DMS79 (cell line): ENCODE results near the gene LSG1.

Source experiments
- DNase-seq: peaks from one replicate; lab custom pipeline; 2025; lab: John Stamatoyannopoulos, UW

LSG1 gene

GRCh38 chr3:194686816-194687637 is 15.0 kb upstream of the LSG1 start:
- DNase-seq: peak; percentile 46

- no peak for DNase-seq
These were observed 14.4 kb upstream of the LSG1 start for GRCh38 chr3:194686414-194686815.

GRCh38 chr3:194685718-194686413 is 13.9 kb upstream of the LSG1 start, which contains the start of gene FAM43A:
Gene FAM43A (plus strand): TSS chr3:194685883. CDS start chr3:194686827, 944 bp downstream.
- DNase-seq: peak; percentile 88

- DNase-seq: no peak
These were observed 13.2 kb upstream of the LSG1 start for GRCh38 chr3:194685065-194685717.

- DNase-seq: no peak
These were observed 11.4 kb upstream of the LSG1 start for GRCh38 chr3:194683380-194683779.

GRCh38 chr3:194682694-194683310 is 10.8 kb upstream of the LSG1 start:
- peak; percentile 85 for DNase-seq

GRCh38 chr3:194682189-194682693 is 10.2 kb upstream of the LSG1 start:
- no peak for DNase-seq

- DNase-seq: no peak
These were observed 9.1 kb upstream of the LSG1 start for GRCh38 chr3:194680888-194681615.

- no peak for DNase-seq
These were observed 4.5 kb upstream of the LSG1 start for GRCh38 chr3:194676471-194676870.

- no peak for DNase-seq
These were observed 3.7 kb upstream of the LSG1 start for GRCh38 chr3:194675680-194676079.

- no peak for DNase-seq
These were observed 3.2 kb upstream of the LSG1 start for GRCh38 chr3:194675081-194675640.

- DNase-seq: no peak
These were observed 1.8 kb upstream of the LSG1 start for GRCh38 chr3:194673761-194674160.

GRCh38 chr3:194672876-194673275 is 885 bp upstream of the LSG1 start:
- no peak for DNase-seq

- no peak for DNase-seq
These were observed 486 bp downstream of the LSG1 start for GRCh38 chr3:194671511-194671899.

- DNase-seq: no peak
These were observed 4.6 kb downstream of the LSG1 start for GRCh38 chr3:194667363-194667762.

GRCh38 chr3:194664857-194665256 is 7.1 kb downstream of the LSG1 start:
- DNase-seq: no peak

GRCh38 chr3:194661946-194662345 is 10.0 kb downstream of the LSG1 start:
- no peak for DNase-seq

GRCh38 chr3:194661374-194661773 is 10.6 kb downstream of the LSG1 start:
- no peak for DNase-seq

- DNase-seq: no peak
These were observed 12.2 kb downstream of the LSG1 start for GRCh38 chr3:194659778-194660177.

GRCh38 chr3:194658477-194659242 is 13.3 kb downstream of the LSG1 start:
- no peak for DNase-seq
